DND-41 (cell line): Measurements from ENCODE around the gene ZNF669.
"Not testable (repeated sequence)": the region's sequence is repeated elsewhere in the genome, so short reads cannot be mapped to it uniquely, and the experiment has no call there.

Experiments
- ATAC-seq: fragments of 200-7000 bp; cut with Tn5 transposase; 3 replicates; pipeline ENCODE4 v1.9.1; 2021; ENCODE audit warnings: low read depth; ENCODE audit not compliant: insufficient read depth
- DNase-seq: peaks from one replicate; pipeline ENCODE4 v3.0.0-alpha.2; 2020
- H2AFZ ChIP-seq: 2 replicates; pipeline ENCODE4 v1.6.0; 2012; ENCODE audit warnings: low read depth, low read length
- H3K27ac ChIP-seq: 2 replicates; pipeline ENCODE4 v1.5.1; 2012; ENCODE audit warnings: low read length, inconsistent platforms
- H3K27me3 ChIP-seq: fragments of 200-600 bp; sonication (generic); 2 replicates; pipeline ENCODE4 v1.6.0; 2012; ENCODE audit warnings: low read length, mild to moderate bottlenecking, inconsistent platforms; ENCODE audit not compliant: insufficient read depth, poor library complexity
- H3K36me3 ChIP-seq: 2 replicates; pipeline ENCODE4 v1.5.1; 2012; ENCODE audit warnings: low read length, inconsistent platforms; ENCODE audit not compliant: insufficient read depth
- H3K4me1 ChIP-seq: 2 replicates; pipeline ENCODE4 v1.5.1; 2012; ENCODE audit warnings: mild to moderate bottlenecking, low read length; ENCODE audit not compliant: insufficient read depth
- H3K4me2 ChIP-seq: 2 replicates; pipeline ENCODE4 v1.6.0; 2012; ENCODE audit warnings: mild to moderate bottlenecking, moderate library complexity, low read length, inconsistent platforms; ENCODE audit not compliant: insufficient read depth
- H3K4me3 ChIP-seq, 2 experiments: fragments of 200-600 bp in 1 of 2; shearing (Covaris generic) in 1 of 2; 2 replicates each; pipeline ENCODE4 v1.5.1; 2012 to 2016; ENCODE audit warnings: inconsistent platforms in 2 of 2, low read length in 2 of 2, mild to moderate bottlenecking in 2 of 2, low read depth in 1 of 2, moderate library complexity in 1 of 2
- H3K79me2 ChIP-seq: 2 replicates; pipeline ENCODE4 v1.6.0; 2012; ENCODE audit warnings: low read length, inconsistent platforms; ENCODE audit not compliant: insufficient read depth
- H3K9ac ChIP-seq: 2 replicates; pipeline ENCODE4 v1.6.0; 2012; ENCODE audit warnings: low read depth, mild to moderate bottlenecking, inconsistent platforms, low read length, moderate library complexity
- H3K9me3 ChIP-seq: 2 replicates; pipeline ENCODE4 v1.5.1; 2012; ENCODE audit warnings: low read length, moderate library complexity, mild to moderate bottlenecking, inconsistent platforms; ENCODE audit not compliant: insufficient read depth, severe bottlenecking
- H4K20me1 ChIP-seq: 2 replicates; pipeline ENCODE4 v1.6.0; 2012; ENCODE audit warnings: low read length; ENCODE audit not compliant: insufficient read depth
- EZH2 ChIP-seq: IDR thresholded peaks from 3 replicates; pipeline ENCODE4 v1.6.1; 2012; ENCODE audit warnings: borderline replicate concordance, low read depth, mild to moderate bottlenecking, moderate library complexity, low read length, inconsistent platforms; ENCODE audit not compliant: severe bottlenecking
- TF ChIP-seq, protein P1 (sequence below): IDR thresholded peaks from 2 replicates; pipeline ENCODE4 v1.5.1; 2012; ENCODE audit warnings: borderline replicate concordance, low read length, moderate library complexity, mild to moderate bottlenecking; ENCODE audit not compliant: poor library complexity, severe bottlenecking; ENCODE audit errors: extremely low read depth

The ZNF669 gene

DNA sequence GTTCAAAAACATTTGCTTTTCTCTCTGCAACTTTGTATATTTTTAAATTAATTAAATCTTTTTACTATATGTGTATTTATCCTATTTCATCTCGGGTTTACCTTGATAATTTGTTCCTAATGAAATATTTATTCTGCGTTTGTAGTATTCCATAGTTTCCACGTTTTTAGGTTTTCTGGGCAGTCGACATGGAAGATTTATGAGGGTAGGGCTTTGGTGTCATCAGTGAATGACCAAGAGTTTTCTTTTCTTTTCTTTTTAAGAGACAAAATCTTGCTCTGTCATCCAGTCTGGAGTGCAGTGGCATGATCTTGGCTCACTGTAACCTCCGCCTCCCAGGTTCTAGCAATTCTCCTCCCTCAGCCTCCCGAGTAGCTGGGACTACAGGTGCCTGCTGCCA, 17.2 kb upstream of the ZNF669 start:
- H3K36me3 ChIP-seq = no peaks in the 10 kb centered on the region
- ATAC-seq = no peak

DNA sequence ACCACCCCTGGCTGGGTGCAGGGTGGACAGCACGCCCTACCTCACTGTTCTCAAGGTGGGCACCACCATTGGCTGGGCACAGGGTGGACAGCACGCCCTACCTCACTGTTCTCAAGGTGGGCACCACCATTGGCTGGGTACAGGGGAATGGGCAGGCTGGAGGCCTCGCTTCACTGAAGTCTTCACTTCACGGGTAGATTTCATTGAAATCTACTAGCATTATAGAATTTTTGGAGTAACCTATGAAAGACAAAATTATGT, 16.2 kb upstream of the ZNF669 start:
- not testable (repeated sequence) for H3K79me2 ChIP-seq, ATAC-seq, H3K9me3 ChIP-seq, H2AFZ ChIP-seq, H3K4me3 ChIP-seq, H3K27me3 ChIP-seq, DNase-seq, H3K9ac ChIP-seq, H3K4me2 ChIP-seq, H3K27ac ChIP-seq, H3K36me3 ChIP-seq, H4K20me1 ChIP-seq, H3K4me1 ChIP-seq

More for the DNA sequence above, 17.2 kb upstream of the ZNF669 start:
- no peak for DNase-seq
- H3K79me2 ChIP-seq = no peaks in the 10 kb centered on the region
- peaks cover 4% of the 10 kb centered on the region; the same call in 1 of the 2 replicates for H3K4me1 ChIP-seq
- H3K4me3 ChIP-seq = no peak overlapping the region
- TF ChIP-seq, protein P1, sequence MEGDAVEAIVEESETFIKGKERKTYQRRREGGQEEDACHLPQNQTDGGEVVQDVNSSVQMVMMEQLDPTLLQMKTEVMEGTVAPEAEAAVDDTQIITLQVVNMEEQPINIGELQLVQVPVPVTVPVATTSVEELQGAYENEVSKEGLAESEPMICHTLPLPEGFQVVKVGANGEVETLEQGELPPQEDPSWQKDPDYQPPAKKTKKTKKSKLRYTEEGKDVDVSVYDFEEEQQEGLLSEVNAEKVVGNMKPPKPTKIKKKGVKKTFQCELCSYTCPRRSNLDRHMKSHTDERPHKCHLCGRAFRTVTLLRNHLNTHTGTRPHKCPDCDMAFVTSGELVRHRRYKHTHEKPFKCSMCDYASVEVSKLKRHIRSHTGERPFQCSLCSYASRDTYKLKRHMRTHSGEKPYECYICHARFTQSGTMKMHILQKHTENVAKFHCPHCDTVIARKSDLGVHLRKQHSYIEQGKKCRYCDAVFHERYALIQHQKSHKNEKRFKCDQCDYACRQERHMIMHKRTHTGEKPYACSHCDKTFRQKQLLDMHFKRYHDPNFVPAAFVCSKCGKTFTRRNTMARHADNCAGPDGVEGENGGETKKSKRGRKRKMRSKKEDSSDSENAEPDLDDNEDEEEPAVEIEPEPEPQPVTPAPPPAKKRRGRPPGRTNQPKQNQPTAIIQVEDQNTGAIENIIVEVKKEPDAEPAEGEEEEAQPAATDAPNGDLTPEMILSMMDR = no peak
- no peak for TF ChIP-seq EZH2
- H3K9me3 ChIP-seq = no peaks in the 10 kb centered on the region
- H3K27me3 ChIP-seq = no peaks in the 10 kb centered on the region
- no peaks in the 10 kb centered on the region for H4K20me1 ChIP-seq
- H2AFZ ChIP-seq = no peak overlapping the region
- no peak overlapping the region for H3K27ac ChIP-seq
- no peak overlapping the region for H3K4me2 ChIP-seq
- H3K9ac ChIP-seq = no peak overlapping the region

DNA sequence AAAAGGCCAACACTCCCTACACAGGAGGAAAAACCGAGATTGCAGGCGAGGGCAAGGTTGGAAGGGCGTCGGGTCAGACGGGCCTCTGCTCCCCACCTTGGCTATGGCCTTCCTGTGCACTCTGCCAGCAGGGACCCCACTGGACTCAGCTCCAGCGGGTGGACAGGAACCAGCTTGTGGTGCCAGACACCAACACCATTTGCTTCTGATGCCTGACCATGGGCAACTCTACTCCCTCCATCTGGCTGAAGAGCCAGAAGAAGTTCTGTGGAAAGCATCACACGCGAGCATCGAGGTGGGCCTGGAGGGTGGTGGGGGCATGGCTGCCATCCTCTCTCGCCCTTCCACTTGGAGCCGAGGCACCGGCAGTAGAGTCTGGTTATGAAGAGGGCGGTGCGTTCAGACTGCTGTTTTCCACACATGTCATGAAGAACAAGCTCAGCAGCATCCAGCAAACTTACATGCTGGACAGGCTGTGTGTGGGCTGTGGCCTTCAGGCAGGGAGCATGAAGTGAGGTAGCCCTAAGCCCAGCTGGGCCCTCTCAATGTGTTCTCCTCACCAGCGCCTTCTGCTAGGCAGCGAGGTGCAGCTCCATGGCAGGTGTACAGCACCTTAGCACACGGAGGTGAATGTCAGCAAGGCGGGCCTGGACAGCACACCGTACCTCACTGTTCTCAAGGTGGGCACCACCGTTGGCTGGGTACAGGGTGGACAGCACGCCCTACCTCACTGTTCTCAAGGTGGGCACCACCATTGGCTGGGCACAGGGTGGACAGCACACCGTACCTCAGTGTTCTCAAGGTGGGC, 15.6 kb upstream of the ZNF669 start:
- ATAC-seq (peak; percentile 11; the same call in 1 of the 3 replicates), DNase-seq (no peak)
- Histone ChIP-seq H3K36me3 (no peaks in the 10 kb centered on the region), H3K9ac (no peak overlapping the region), H3K4me3 (no peak overlapping the region), H3K9me3 (no peaks in the 10 kb centered on the region), H3K79me2 (no peaks in the 10 kb centered on the region), H3K4me2 (no peak overlapping the region), H3K27ac (no peak overlapping the region), H3K4me1 (no peaks in the 10 kb centered on the region), H3K27me3 (no peaks in the 10 kb centered on the region), H4K20me1 (peaks cover 4% of the 10 kb centered on the region; the same call in 1 of the 2 replicates), H2AFZ (no peak overlapping the region)
- TF ChIP-seq EZH2 = no peak
- TF ChIP-seq, protein P1 = no peak

DNA sequence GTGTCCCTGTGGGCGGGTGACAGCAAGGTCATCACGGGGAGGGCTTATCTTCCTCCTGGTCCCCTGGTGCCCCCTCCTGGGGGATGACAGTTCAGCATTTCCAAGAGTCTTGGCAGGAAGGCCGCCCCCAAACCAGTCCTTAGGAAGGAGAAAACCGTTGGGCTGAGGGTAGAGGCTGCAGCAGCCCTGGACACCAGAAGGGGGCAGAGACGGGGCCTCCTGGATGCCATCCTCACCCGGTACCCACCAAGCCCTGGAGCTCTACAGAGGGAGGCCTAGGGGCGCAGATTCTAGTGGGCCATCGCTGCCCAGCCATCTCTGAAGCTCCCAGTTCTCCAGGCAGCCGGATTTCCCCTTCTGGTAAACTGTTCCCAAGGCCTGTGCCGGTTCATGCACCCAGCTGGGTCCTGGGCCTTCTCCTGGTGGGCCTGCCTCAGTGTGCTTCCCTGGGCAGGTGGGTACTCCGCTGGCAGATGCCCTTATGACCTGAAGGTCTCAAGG, 14.8 kb upstream of the ZNF669 start:
- DNase-seq (peak; percentile 64), ATAC-seq (peak; percentile 63)
- Histone ChIP-seq H3K9me3 (no peaks in the 10 kb centered on the region), H3K9ac (no peak overlapping the region), H3K79me2 (no peaks in the 10 kb centered on the region), H3K36me3 (no peaks in the 10 kb centered on the region), H2AFZ (no peak overlapping the region), H3K4me1 (no peaks in the 10 kb centered on the region), H3K4me3 (no peak overlapping the region), H3K27ac (no peak overlapping the region), H3K27me3 (no peaks in the 10 kb centered on the region), H3K4me2 (no peak overlapping the region), H4K20me1 (peaks cover 4% of the 10 kb centered on the region; the same call in 1 of the 2 replicates)
- no peak for TF ChIP-seq EZH2
- TF ChIP-seq, protein P1 = peak; percentile 62
